ENCODE results near the gene LRP1-AS.

The LRP1-AS gene

DNA sequence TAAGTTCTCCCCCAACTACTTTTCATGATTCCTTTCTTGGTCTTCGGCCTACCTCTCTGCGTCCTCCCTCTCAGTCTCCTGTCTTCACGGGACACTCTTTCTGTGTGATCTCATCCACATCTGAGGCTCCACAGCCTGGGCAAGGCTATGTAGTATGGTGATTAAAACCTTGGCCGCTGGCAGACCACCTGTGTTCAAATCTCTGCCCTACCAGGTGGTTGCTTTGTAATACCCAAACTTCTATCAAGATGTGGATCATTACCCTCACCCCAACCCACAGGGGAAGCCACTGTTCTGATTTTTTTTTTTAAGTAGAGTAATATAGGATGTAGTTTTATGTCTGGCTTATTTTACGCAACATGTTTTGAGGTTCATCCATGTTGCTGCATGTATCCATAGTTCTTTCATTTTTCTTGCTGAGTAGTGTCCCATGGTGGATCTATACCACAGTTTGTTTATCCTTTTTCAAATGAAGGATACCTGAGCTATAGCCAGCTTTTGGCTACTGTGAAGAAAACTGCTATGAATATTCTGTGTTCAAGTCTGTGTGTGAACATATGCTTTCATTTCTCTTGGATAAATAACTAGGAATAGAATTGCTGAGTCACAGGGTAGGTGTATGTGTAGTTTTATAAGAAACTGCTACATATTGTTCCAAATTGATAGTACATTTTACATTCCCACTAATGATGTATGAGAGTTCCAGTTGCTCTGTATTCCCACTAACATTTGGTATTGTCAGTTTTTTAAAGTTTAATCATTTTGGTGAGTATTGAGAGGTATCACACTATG lies 27.9 kb downstream of the LRP1-AS start:
- no peak for DNase-seq (ENCODE audit: low read depth)
- no peak overlapping the region for H3K4me3 ChIP-seq (ENCODE audit: low read depth, low read length)
- TF ChIP-seq POLR2A (IDR thresholded peaks at IDR 0.05; ENCODE audit: extremely low read depth, insufficient read length) (no peak), MYC (IDR thresholded peaks at IDR 0.05; ENCODE audit: low read depth, low read length) (no peak)
- TF ChIP-seq, protein P1, sequence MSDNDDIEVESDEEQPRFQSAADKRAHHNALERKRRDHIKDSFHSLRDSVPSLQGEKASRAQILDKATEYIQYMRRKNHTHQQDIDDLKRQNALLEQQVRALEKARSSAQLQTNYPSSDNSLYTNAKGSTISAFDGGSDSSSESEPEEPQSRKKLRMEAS (IDR thresholded peaks at IDR 0.05; ENCODE audit: low read depth, low read length), result no peak
- TF ChIP-seq, protein P2, sequence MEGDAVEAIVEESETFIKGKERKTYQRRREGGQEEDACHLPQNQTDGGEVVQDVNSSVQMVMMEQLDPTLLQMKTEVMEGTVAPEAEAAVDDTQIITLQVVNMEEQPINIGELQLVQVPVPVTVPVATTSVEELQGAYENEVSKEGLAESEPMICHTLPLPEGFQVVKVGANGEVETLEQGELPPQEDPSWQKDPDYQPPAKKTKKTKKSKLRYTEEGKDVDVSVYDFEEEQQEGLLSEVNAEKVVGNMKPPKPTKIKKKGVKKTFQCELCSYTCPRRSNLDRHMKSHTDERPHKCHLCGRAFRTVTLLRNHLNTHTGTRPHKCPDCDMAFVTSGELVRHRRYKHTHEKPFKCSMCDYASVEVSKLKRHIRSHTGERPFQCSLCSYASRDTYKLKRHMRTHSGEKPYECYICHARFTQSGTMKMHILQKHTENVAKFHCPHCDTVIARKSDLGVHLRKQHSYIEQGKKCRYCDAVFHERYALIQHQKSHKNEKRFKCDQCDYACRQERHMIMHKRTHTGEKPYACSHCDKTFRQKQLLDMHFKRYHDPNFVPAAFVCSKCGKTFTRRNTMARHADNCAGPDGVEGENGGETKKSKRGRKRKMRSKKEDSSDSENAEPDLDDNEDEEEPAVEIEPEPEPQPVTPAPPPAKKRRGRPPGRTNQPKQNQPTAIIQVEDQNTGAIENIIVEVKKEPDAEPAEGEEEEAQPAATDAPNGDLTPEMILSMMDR (IDR thresholded peaks at IDR 0.05; ENCODE audit: low read depth, low read length), result no peak

DNA sequence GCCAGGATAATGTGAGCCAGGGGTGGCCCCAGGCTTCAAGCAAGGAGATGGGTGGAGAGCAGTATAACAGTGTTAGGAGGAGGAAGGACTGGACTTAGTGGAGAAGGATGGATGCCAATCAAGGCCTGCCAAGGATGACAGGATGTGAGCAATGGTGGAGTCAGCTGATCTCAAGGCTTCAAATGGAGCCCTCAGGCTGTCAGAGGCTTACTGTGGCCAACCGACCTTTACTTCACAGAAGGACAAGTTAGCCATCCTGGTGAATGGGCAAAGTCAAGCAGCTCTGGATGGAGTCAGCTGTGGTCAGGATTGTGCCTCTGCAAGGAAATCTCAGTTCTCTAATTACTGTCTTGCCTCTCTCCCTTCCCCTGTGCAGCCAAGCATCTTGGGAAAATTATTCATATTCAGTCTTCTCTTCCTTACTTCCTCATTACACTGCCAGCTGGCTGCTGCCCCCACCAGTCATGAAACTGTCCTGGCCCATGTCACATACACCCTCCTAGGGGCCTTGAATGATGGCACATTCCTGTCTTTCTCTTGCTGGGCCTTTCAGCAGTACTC lies 28.6 kb downstream of the LRP1-AS start:
- no peak overlapping the region for H3K4me3 ChIP-seq (ENCODE audit: low read depth, low read length)
- peak; percentile 59 for DNase-seq (ENCODE audit: low read depth)
- TF ChIP-seq, protein P2 (IDR thresholded peaks at IDR 0.05; ENCODE audit: low read depth, low read length), result no peak
- no peak for TF ChIP-seq POLR2A (IDR thresholded peaks at IDR 0.05; ENCODE audit: extremely low read depth, insufficient read length)
- no peak for TF ChIP-seq MYC (IDR thresholded peaks at IDR 0.05; ENCODE audit: low read depth, low read length)
- TF ChIP-seq, protein P1 (IDR thresholded peaks at IDR 0.05; ENCODE audit: low read depth, low read length), result no peak

DNA sequence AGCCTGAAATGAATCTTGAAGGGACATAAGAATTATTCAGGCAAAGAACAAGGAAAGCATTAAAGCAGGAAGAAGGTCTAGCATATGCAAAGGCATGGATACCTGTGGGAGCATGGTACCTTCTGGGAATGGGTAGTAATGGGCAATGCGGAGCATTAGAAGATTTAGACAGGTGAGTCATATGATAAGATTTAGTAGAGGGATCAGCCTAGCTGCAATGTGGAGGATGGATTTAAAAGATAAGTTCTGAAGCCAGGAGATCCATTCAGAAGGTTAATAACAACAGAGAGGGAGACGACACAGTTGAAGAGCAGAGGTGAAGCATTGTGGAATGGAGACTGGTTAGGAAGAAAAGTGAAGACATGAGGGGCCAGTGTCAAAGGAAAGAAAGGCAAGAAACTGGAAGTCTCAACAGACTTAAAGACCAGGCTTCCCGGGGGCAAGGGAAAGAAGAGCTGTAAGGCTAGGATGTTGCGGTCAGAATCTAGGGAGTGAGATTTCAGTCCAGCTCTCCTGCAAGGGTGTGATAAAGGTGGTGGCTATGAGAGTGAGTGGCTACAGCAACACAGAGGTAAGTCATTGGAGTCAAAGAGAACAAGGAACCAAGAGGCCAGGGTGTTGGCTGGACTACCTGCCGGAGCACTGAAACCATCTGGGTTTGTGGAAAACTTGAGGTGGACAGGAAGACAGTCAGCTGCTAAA lies 30.7 kb downstream of the LRP1-AS start:
- no peak for DNase-seq (ENCODE audit: low read depth)
- TF ChIP-seq MYC (IDR thresholded peaks at IDR 0.05; ENCODE audit: low read depth, low read length), result no peak
- TF ChIP-seq, protein P1 (IDR thresholded peaks at IDR 0.05; ENCODE audit: low read depth, low read length), result no peak
- TF ChIP-seq, protein P2 (IDR thresholded peaks at IDR 0.05; ENCODE audit: low read depth, low read length), result no peak
- TF ChIP-seq POLR2A (IDR thresholded peaks at IDR 0.05; ENCODE audit: extremely low read depth, insufficient read length), result no peak
- H3K4me3 ChIP-seq (ENCODE audit: low read depth, low read length), result no peak overlapping the region

DNA sequence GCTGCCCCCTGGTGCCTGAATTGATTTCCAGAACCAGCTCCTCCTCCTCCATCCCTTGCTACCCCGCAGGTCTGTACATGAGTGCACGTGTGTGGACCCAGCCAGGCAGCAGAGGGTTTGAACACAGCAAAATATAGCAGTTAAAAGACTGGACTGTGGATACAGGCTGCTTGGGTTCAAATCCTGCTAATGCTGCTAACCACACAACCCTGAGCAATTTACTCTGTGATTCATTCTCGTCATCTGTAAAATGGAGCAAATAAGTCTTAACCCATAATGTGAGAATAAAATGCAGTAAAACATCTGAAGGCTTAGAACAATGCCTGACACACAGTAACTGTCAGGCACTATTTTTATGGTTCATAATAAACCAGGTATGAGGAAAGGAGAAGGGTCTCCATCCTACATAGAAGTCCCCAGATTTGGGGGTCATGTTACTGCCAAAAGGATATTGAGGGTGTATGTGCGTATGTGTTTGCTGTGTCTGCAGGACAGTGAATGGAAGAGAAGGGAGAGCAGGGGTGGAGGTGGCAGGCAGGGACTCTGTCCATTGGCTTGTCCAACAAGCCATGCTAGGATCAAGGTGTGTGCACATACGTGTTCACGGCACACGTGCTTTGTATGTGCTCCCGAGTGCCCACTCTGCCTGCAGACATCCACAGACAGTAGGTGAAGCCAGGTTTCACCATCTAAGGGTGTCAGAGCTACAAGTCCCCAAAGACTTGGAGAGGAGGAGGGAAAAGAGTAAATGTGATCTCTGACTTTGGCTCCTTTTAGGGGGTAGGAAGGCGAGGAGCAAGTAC lies 34.7 kb downstream of the LRP1-AS start:
- DNase-seq (ENCODE audit: low read depth), result no peak
- TF ChIP-seq, protein P2 (IDR thresholded peaks at IDR 0.05; ENCODE audit: low read depth, low read length), result peak; percentile 59
- TF ChIP-seq POLR2A (IDR thresholded peaks at IDR 0.05; ENCODE audit: extremely low read depth, insufficient read length) (no peak), MYC (IDR thresholded peaks at IDR 0.05; ENCODE audit: low read depth, low read length) (peak; percentile 25)
- TF ChIP-seq, protein P1 (IDR thresholded peaks at IDR 0.05; ENCODE audit: low read depth, low read length), result peak; percentile 83
- peak overlapping the region; percentile 39 for H3K4me3 ChIP-seq (ENCODE audit: low read depth, low read length)

DNA sequence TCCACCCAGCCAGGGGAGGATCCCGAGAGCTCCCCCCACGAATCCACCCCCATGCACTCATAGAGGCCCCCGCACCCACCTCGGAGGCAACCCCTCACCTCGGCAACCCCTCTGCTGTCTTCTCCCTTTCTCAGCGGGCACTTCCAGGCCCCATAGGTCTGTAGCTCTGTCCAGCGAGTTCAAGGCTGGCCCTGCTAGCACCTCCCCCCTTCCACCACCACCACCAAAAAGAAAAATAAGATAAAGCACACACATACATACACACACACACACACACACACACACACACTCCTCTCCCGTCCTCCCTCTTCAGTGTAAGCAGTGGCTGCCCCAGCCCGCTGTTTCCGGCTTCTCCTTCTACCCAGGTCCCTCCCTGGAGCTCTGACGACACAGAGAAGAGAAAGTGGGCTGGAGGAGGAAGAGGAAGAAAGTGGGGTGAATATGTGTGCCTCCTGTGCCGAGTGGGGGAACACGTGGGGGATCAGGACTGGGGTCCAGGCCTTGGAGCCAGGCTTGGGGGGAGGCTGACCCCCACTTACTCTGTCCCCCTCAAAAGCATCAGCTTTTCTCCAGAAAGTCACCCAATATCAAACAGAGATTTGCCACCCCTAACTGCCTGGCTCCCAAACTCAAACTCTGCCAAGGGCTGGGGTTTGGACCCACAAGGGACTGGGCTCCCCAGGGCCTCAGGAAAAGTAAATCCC lies 36.2 kb downstream of the LRP1-AS start, which contains the start of gene STAT6:
STAT6 (minus strand) TSS at position 332 of the 704 bp plus-strand sequence. CDS start 3,084 bp downstream, outside the sequence.
- peak; percentile 95 for DNase-seq (ENCODE audit: low read depth)
- TF ChIP-seq, protein P2 (IDR thresholded peaks at IDR 0.05; ENCODE audit: low read depth, low read length), result no peak
- TF ChIP-seq, protein P1 (IDR thresholded peaks at IDR 0.05; ENCODE audit: low read depth, low read length), result peak; percentile 94
- peak; percentile 50 for TF ChIP-seq POLR2A (IDR thresholded peaks at IDR 0.05; ENCODE audit: extremely low read depth, insufficient read length)
- TF ChIP-seq MYC (IDR thresholded peaks at IDR 0.05; ENCODE audit: low read depth, low read length), result peak; percentile 83
- peak within 1 kb of the TSS; percentile 84 for H3K4me3 ChIP-seq (ENCODE audit: low read depth, low read length)
